Activated CD8-positive, alpha-beta memory T cell treated with anti-CD3 and anti-CD28 coated beads, Interleukin-2, amount 50 U/mL, for 1 hour (primary cell): ENCODE data around the gene FOXN3.

ENCODE experiments used
- DNase-seq: peaks from one replicate; pipeline ENCODE4 v3.0.0-alpha.2; 2020; ENCODE audit errors: extremely low read depth

FOXN3 gene

GRCh38 chr14:89249972-89250654, 166.9 kb downstream of the FOXN3 start:
- no peak for DNase-seq

- DNase-seq, result no peak
These were observed 167.9 kb downstream of the FOXN3 start for GRCh38 chr14:89249065-89249695.

- DNase-seq, result no peak
These were observed 168.5 kb downstream of the FOXN3 start for GRCh38 chr14:89248411-89249064.

GRCh38 chr14:89247457-89248122, 169.4 kb downstream of the FOXN3 start:
- no peak for DNase-seq

GRCh38 chr14:89246290-89246689, 170.7 kb downstream of the FOXN3 start:
- DNase-seq, result no peak

GRCh38 chr14:89245802-89246201, 171.2 kb downstream of the FOXN3 start:
- DNase-seq, result no peak

GRCh38 chr14:89244720-89245119, 172.3 kb downstream of the FOXN3 start:
- no peak for DNase-seq

GRCh38 chr14:89243741-89244140, 173.3 kb downstream of the FOXN3 start:
- DNase-seq, result no peak

GRCh38 chr14:89243286-89243685, 173.7 kb downstream of the FOXN3 start:
- DNase-seq, result no peak

GRCh38 chr14:89242652-89243279, 174.3 kb downstream of the FOXN3 start:
- no peak for DNase-seq

- DNase-seq, result no peak
These were observed 174.9 kb downstream of the FOXN3 start for GRCh38 chr14:89241934-89242651.

- no peak for DNase-seq
These were observed 175.8 kb downstream of the FOXN3 start for GRCh38 chr14:89241257-89241656.

- no peak for DNase-seq
These were observed 176.6 kb downstream of the FOXN3 start for GRCh38 chr14:89240414-89240813.

GRCh38 chr14:89239023-89239422, 178.0 kb downstream of the FOXN3 start:
- no peak for DNase-seq

- DNase-seq, result no peak
These were observed 179.0 kb downstream of the FOXN3 start for GRCh38 chr14:89237921-89238529.

GRCh38 chr14:89236851-89237250, 180.2 kb downstream of the FOXN3 start:
- DNase-seq, result no peak

- no peak for DNase-seq
These were observed 183.8 kb downstream of the FOXN3 start for GRCh38 chr14:89233184-89233583.

GRCh38 chr14:89232265-89233070, 184.6 kb downstream of the FOXN3 start:
- no peak for DNase-seq

- no peak for DNase-seq
These were observed 185.5 kb downstream of the FOXN3 start for GRCh38 chr14:89231426-89232113.
